GM12878 (cell line): ENCODE results near the gene NID1. TPM values are rescaled to one million over a fixed set of nuclear protein-coding genes. Genes with fewer than 3 reads are reported as not detected.
A peak's percentile ranks its signal among the peaks of the same experiment; 100 is the strongest.

ENCODE experiments used
- BACH1 ChIP-seq: fragments of 450-650 bp; IDR thresholded peaks from 2 replicates; pipeline ENCODE4 v1.6.1; 2017; ENCODE audit warnings: mild to moderate bottlenecking, borderline replicate concordance
- CBFB ChIP-seq: IDR thresholded peaks from 2 replicates; pipeline ENCODE4 v1.6.1; 2016; ENCODE audit warnings: antibody characterized with exemption, low read depth
- CHD1 ChIP-seq: IDR thresholded peaks from 2 replicates; pipeline ENCODE4 v1.6.1; 2012; ENCODE audit warnings: low read depth, low read length, improper control_type of control experiment
- EP300 ChIP-seq, 2 experiments: fragments of 150-350 bp in 1 of 2; IDR thresholded peaks; 2 replicates each; pipeline ENCODE4 v1.6.1; 2011 to 2012; ENCODE audit warnings: low read depth in 2 of 2, low read length in 2 of 2, borderline replicate concordance in 1 of 2, improper control_type of control experiment in 1 of 2, inconsistent platforms in 1 of 2; ENCODE audit not compliant: control insufficient read depth in 1 of 2
- ETV6 ChIP-seq, 2 experiments: fragments of 450-650 bp in 1 of 2; IDR thresholded peaks in 1 of 2; conservative IDR thresholded peaks in 1 of 2; 2 replicates each; pipeline ENCODE4 v1.6.1; 2014; ENCODE audit warnings: antibody characterized with exemption in 1 of 2, borderline replicate concordance in 1 of 2, low read depth in 1 of 2, mild to moderate bottlenecking in 1 of 2, moderate library complexity in 1 of 2
- FOXM1 ChIP-seq: IDR thresholded peaks from 2 replicates; pipeline ENCODE4 v1.6.1; 2012; ENCODE audit warnings: low read depth, mild to moderate bottlenecking, inconsistent platforms, low read length, moderate library complexity
- HDGF ChIP-seq: fragments of 450-650 bp; IDR thresholded peaks from 2 replicates; pipeline ENCODE4 v1.6.1; 2016; ENCODE audit warnings: antibody characterized with exemption
- MEF2A ChIP-seq: IDR thresholded peaks from 2 replicates; pipeline ENCODE4 v1.6.1; 2011; ENCODE audit warnings: low read depth, mild to moderate bottlenecking, low read length, moderate library complexity; ENCODE audit not compliant: insufficient read depth
- MYC ChIP-seq: IDR thresholded peaks from 2 replicates; pipeline ENCODE4 v1.6.1; 2011; ENCODE audit warnings: mild to moderate bottlenecking, low read length, moderate library complexity, inconsistent platforms; ENCODE audit not compliant: insufficient read depth, insufficient replicate concordance, insufficient read length, severe bottlenecking
- PAX5 ChIP-seq: IDR thresholded peaks from 2 replicates; pipeline ENCODE4 v1.6.1; 2011; ENCODE audit warnings: low read depth, low read length, borderline replicate concordance
- SIN3A ChIP-seq: IDR thresholded peaks from 2 replicates; pipeline ENCODE4 v1.6.1; 2012; ENCODE audit warnings: low read depth, low read length, improper control_type of control experiment
- STAT3 ChIP-seq: IDR thresholded peaks from 2 replicates; pipeline ENCODE4 v1.6.1; 2011; ENCODE audit warnings: low read depth, low read length, improper control_type of control experiment
- YY1 ChIP-seq: IDR thresholded peaks from 2 replicates; pipeline ENCODE4 v1.6.1; 2011; ENCODE audit warnings: low read depth, mild to moderate bottlenecking, low read length
- polyA plus RNA-seq, 11 experiments: library from polyadenylated mRNA; depleted of rRNA in 4 of 11; unstranded in 6 of 11; stranded (reverse) in 5 of 11; fragments of >200 nt; fragmentation: Nextera tagmentation in 4 of 11; fragmentation: Illumina TruSeq in 1 of 11; extraction: Ambion mirVana in 4 of 11; extraction: Trizol in 1 of 11; gene quantifications; 1 replicate in 1 of 11; 2 replicates in 10 of 11; pipeline versions ENCODE4 v1.2.1 to v1.2.3, GENCODE V29; 2011 to 2016; ENCODE audit warnings: inconsistent platforms in 2 of 11, missing spikeins in 2 of 11, low read depth in 1 of 11
- total RNA-seq, 4 experiments: library from RNA; depleted of rRNA in 3 of 4; stranded (reverse); fragments of >200 nt in 3 of 4; fragmentation: Illumina TruSeq in 1 of 4; extraction: Trizol in 1 of 4; gene quantifications; 2 replicates each; pipeline versions ENCODE4 v1.2.1 to v1.2.3, GENCODE V29; 2013 to 2021
- TF ChIP-seq, protein P1 (sequence below): IDR thresholded peaks from 2 replicates; pipeline ENCODE4 v1.6.1; 2011; ENCODE audit warnings: borderline replicate concordance, low read depth, mild to moderate bottlenecking, moderate library complexity, low read length; ENCODE audit not compliant: insufficient read depth, poor library complexity, severe bottlenecking
- TF ChIP-seq, protein P2 (sequence below), 3 experiments: IDR thresholded peaks in 2 of 3; conservative IDR thresholded peaks in 1 of 3; 2 replicates each; pipeline ENCODE4 v1.5.1; 2011; ENCODE audit warnings: low read depth in 3 of 3, low read length in 3 of 3, mild to moderate bottlenecking in 3 of 3, control low read depth in 2 of 3, moderate library complexity in 2 of 3, inconsistent platforms in 1 of 3, mixed read lengths in 1 of 3; ENCODE audit not compliant: control insufficient read depth in 2 of 3, insufficient read depth in 1 of 3; ENCODE audit errors: extremely low read depth in 1 of 3
- TF ChIP-seq, protein P3 (sequence below): IDR thresholded peaks from 2 replicates; pipeline ENCODE4 v1.6.1; 2011; ENCODE audit warnings: low read depth, low read length, improper control_type of control experiment, borderline replicate concordance
- TF ChIP-seq, protein P4 (sequence below): fragments of 450-650 bp; IDR thresholded peaks from 2 replicates; pipeline ENCODE4 v1.6.1; 2014; ENCODE audit warnings: mild to moderate bottlenecking
- TF ChIP-seq, protein P5 (sequence below): fragments of 450-650 bp; conservative IDR thresholded peaks from 2 replicates; pipeline ENCODE4 v1.6.1; 2017; ENCODE audit warnings: mild to moderate bottlenecking, moderate library complexity
- TF ChIP-seq, protein P6 (sequence below): IDR thresholded peaks from 2 replicates; pipeline ENCODE4 v1.6.1; 2012; ENCODE audit warnings: low read depth, low read length, improper control_type of control experiment

NID1 gene
- total and polyA plus RNA-seq, 10 of the 15 experiments (the other 5 are each of a cell fraction or from before 2014, with no cell fraction given) = 4.2 to 25.7 (median 11.3) TPM

DNA sequence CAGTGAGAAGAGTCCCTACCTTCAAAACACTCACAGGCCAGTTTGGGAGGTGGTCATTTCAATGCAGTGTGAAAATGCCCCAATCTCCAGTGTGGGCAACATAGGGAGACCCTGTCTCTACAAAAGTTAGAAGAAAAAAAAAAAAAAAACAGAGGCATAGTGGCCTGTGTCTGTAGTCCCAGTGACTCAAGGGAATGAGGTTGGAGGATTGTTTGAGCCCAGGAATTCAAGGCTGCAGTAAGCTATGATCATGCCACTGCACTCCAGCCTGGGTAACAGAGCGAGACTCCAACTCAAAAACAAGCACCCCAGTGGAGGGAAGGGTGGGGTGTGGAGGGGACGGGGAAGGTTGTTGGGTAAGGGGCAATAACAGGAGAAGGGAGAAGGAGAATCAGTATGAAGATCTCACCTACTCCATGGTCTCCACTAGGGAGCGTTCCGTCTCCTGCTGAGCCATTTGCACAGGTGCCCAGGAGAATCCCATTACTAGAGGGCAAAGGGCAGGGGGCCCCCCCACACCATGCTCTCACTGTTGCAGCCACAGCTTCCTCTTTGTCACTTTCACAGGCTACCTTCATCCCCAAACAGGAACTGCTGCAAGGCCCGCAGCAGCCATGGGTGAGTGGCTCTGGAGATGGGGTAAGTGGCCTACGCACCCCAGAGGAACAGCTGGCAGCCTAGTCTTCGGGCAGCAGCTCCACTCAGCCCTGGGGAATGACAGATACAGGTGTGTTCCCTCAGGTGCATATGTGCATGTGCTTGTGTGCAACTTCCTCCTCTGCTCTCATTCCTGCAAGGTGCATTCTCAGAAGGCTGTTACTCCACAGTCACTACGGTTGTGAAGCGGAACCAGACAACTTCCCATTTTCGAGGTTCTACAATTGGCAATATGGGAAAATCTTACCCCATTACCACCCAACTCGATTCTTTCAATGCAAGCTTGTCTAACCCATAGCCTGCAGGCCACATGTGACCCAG is 110.3 kb downstream of the NID1 start (continued):
- TF ChIP-seq, protein P1, sequence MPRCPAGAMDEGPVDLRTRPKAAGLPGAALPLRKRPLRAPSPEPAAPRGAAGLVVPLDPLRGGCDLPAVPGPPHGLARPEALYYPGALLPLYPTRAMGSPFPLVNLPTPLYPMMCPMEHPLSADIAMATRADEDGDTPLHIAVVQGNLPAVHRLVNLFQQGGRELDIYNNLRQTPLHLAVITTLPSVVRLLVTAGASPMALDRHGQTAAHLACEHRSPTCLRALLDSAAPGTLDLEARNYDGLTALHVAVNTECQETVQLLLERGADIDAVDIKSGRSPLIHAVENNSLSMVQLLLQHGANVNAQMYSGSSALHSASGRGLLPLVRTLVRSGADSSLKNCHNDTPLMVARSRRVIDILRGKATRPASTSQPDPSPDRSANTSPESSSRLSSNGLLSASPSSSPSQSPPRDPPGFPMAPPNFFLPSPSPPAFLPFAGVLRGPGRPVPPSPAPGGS = peak; percentile 90
- TF ChIP-seq, protein P2, sequence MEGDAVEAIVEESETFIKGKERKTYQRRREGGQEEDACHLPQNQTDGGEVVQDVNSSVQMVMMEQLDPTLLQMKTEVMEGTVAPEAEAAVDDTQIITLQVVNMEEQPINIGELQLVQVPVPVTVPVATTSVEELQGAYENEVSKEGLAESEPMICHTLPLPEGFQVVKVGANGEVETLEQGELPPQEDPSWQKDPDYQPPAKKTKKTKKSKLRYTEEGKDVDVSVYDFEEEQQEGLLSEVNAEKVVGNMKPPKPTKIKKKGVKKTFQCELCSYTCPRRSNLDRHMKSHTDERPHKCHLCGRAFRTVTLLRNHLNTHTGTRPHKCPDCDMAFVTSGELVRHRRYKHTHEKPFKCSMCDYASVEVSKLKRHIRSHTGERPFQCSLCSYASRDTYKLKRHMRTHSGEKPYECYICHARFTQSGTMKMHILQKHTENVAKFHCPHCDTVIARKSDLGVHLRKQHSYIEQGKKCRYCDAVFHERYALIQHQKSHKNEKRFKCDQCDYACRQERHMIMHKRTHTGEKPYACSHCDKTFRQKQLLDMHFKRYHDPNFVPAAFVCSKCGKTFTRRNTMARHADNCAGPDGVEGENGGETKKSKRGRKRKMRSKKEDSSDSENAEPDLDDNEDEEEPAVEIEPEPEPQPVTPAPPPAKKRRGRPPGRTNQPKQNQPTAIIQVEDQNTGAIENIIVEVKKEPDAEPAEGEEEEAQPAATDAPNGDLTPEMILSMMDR (IDR thresholded peaks at IDR 0.05 in 2 of 3, conservative IDR thresholded peaks at IDR 0.05 in 1 of 3; ENCODE audit: control insufficient read depth in 2 of 3, extremely low read depth in 1 of 3, insufficient read depth in 1 of 3, low read depth in 3 of 3, low read length in 3 of 3) = peak; percentile 27 to 35 (median 33); a peak in 4 of 6 replicates
- peak; percentile 65; the same call in 1 of the 2 replicates for TF ChIP-seq FOXM1
- peak; percentile 45; the same call in 1 of the 2 replicates for TF ChIP-seq HDGF
- TF ChIP-seq SIN3A = peak; percentile 25; the same call in 1 of the 2 replicates
- TF ChIP-seq, protein P3, sequence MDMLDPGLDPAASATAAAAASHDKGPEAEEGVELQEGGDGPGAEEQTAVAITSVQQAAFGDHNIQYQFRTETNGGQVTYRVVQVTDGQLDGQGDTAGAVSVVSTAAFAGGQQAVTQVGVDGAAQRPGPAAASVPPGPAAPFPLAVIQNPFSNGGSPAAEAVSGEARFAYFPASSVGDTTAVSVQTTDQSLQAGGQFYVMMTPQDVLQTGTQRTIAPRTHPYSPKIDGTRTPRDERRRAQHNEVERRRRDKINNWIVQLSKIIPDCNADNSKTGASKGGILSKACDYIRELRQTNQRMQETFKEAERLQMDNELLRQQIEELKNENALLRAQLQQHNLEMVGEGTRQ = no peak
- TF ChIP-seq, protein P4, sequence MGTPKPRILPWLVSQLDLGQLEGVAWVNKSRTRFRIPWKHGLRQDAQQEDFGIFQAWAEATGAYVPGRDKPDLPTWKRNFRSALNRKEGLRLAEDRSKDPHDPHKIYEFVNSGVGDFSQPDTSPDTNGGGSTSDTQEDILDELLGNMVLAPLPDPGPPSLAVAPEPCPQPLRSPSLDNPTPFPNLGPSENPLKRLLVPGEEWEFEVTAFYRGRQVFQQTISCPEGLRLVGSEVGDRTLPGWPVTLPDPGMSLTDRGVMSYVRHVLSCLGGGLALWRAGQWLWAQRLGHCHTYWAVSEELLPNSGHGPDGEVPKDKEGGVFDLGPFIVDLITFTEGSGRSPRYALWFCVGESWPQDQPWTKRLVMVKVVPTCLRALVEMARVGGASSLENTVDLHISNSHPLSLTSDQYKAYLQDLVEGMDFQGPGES = no peak
- TF ChIP-seq ETV6 (conservative IDR thresholded peaks at IDR 0.05 in 1 of 2, IDR thresholded peaks at IDR 0.05 in 1 of 2; ENCODE audit: borderline replicate concordance in 1 of 2, low read depth in 1 of 2) = peak in 1 of 2 experiments; percentile 95; a peak in 2 of 4 replicates
- peak; percentile 69; the same call in 1 of the 2 replicates for TF ChIP-seq BACH1
- TF ChIP-seq STAT3 = no peak
- TF ChIP-seq, protein P5, sequence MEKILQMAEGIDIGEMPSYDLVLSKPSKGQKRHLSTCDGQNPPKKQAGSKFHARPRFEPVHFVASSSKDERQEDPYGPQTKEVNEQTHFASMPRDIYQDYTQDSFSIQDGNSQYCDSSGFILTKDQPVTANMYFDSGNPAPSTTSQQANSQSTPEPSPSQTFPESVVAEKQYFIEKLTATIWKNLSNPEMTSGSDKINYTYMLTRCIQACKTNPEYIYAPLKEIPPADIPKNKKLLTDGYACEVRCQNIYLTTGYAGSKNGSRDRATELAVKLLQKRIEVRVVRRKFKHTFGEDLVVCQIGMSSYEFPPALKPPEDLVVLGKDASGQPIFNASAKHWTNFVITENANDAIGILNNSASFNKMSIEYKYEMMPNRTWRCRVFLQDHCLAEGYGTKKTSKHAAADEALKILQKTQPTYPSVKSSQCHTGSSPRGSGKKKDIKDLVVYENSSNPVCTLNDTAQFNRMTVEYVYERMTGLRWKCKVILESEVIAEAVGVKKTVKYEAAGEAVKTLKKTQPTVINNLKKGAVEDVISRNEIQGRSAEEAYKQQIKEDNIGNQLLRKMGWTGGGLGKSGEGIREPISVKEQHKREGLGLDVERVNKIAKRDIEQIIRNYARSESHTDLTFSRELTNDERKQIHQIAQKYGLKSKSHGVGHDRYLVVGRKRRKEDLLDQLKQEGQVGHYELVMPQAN = 0 out of 2 replicates have a peak, but pooled peaks have one; percentile 24
- TF ChIP-seq MYC = no peak
- TF ChIP-seq PAX5 = peak; percentile 99
- no peak for TF ChIP-seq CHD1
- TF ChIP-seq YY1 = peak; percentile 41; the same call in 1 of the 2 replicates
- peak; percentile 80 to 93 for TF ChIP-seq EP300 (IDR thresholded peaks at IDR 0.05; ENCODE audit: borderline replicate concordance in 1 of 2, control insufficient read depth in 1 of 2, low read depth in 2 of 2, low read length in 2 of 2)
- TF ChIP-seq CBFB = peak; percentile 83; the same call in 1 of the 2 replicates
- 0 out of 2 replicates have a peak, but pooled peaks have one; percentile 45 for TF ChIP-seq MEF2A
- TF ChIP-seq, protein P6, sequence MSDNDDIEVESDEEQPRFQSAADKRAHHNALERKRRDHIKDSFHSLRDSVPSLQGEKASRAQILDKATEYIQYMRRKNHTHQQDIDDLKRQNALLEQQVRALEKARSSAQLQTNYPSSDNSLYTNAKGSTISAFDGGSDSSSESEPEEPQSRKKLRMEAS = peak; percentile 59
